BJ (cell line): ENCODE measurements around the gene SBF2. TPM values are rescaled to one million over a fixed set of nuclear protein-coding genes. Genes with fewer than 3 reads are reported as not detected.

Source experiments
- CTCF ChIA-PET: fragments of 350-600 bp; formaldehyde crosslinking; extraction: SDS; loops from one replicate; lab custom pipeline; 2021; ENCODE audit warnings: antibody characterized with exemption, inconsistent platforms; lab: Yijun Ruan, JAX
- POLR2A ChIA-PET: fragments of 300-600 bp; sonication (Branson Sonifier 250); formaldehyde crosslinking; extraction: SDS; loops from one replicate; lab custom pipeline; 2021; ENCODE audit warnings: antibody characterized with exemption; lab: Charles Lee
- DNase-seq: peaks from one replicate; pipeline ENCODE4 v3.0.0-alpha.2; 2011; ENCODE audit warnings: low read depth
- H3K27me3 ChIP-seq: 2 replicates; pipeline ENCODE4 v1.6.0; 2011; ENCODE audit warnings: low read length; ENCODE audit not compliant: control insufficient read depth, insufficient read depth
- H3K36me3 ChIP-seq: 2 replicates; pipeline ENCODE4 v1.5.1; 2011; ENCODE audit warnings: low read length; ENCODE audit not compliant: control insufficient read depth, insufficient read depth
- H3K4me3 ChIP-seq: 2 replicates; pipeline ENCODE4 v1.5.1; 2011; ENCODE audit warnings: low read depth, mild to moderate bottlenecking, control low read depth, low read length
- CTCF ChIP-seq: IDR thresholded peaks from 2 replicates; pipeline ENCODE4 v1.5.1; 2011; ENCODE audit warnings: low read depth, mild to moderate bottlenecking, control low read depth, inconsistent platforms, low read length, moderate library complexity; ENCODE audit not compliant: insufficient read depth
- polyA plus RNA-seq: library from polyadenylated mRNA; depleted of rRNA; stranded (reverse); fragments of >200 nt; gene quantifications from 2 replicates; pipeline ENCODE4 v1.2.3, GENCODE V29; 2011

Gene SBF2
- polyA plus RNA-seq, 1 experiment = 33.8 TPM

- CTCF ChIA-PET = interaction anchor here (0.6 to 2.2 kb wide), 6 partner anchors 8 to 706 kb away, joined by 3 to 10 read pairs (median 4); no protein-coding TSS in a partner anchor
- no peak for DNase-seq
- Histone ChIP-seq H3K36me3 (no peaks in the 10 kb centered on the region), H3K4me3 (no peak overlapping the region), H3K27me3 (no peaks in the 10 kb centered on the region)
- TF ChIP-seq CTCF = no peak
- POLR2A ChIA-PET = interaction anchor here (0.6 to 1.3 kb wide), 3 partner anchors 9 to 558 kb away, joined by 3 to 7 read pairs (median 4); no protein-coding TSS in a partner anchor
Measured at GRCh38 chr11:10317776-10318526, 23.9 kb upstream of the SBF2 start.

GRCh38 chr11:10317151-10317755 is 23.2 kb upstream of the SBF2 start:
- H3K4me3 ChIP-seq = no peak overlapping the region
- H3K36me3 ChIP-seq = no peaks in the 10 kb centered on the region
- no peaks in the 10 kb centered on the region for H3K27me3 ChIP-seq
- no peak for TF ChIP-seq CTCF
- ChIA-PET POLR2A (interaction anchor here (0.7 to 1.3 kb wide), 2 partner anchors 8 to 558 kb away, joined by 4 to 7 read pairs; no protein-coding TSS in a partner anchor), CTCF (interaction anchor here (0.6 to 2.2 kb wide), 6 partner anchors 9 to 705 kb away, joined by 3 to 10 read pairs (median 4); no protein-coding TSS in a partner anchor)
- no peak for DNase-seq

- no peaks in the 10 kb centered on the region for H3K27me3 ChIP-seq
- DNase-seq = no peak
- H3K36me3 ChIP-seq = no peaks in the 10 kb centered on the region
- CTCF ChIA-PET = interaction anchor here (0.6 to 1.6 kb wide), 5 partner anchors 11 to 342 kb away, joined by 3 to 4 read pairs (median 4); no protein-coding TSS in a partner anchor
- no peak for TF ChIP-seq CTCF
- POLR2A ChIA-PET = interaction anchor here (0.6 to 0.8 kb wide), 2 partner anchors 10 to 556 kb away, joined by 4 read pairs; partner anchors contain the start of gene ADM
- H3K4me3 ChIP-seq = no peak overlapping the region
Measured at GRCh38 chr11:10315083-10315482, 21.1 kb upstream of the SBF2 start.

- ChIA-PET POLR2A (interaction anchor here (0.6 to 0.8 kb wide), 2 partner anchors 10 to 555 kb away, joined by 4 read pairs; partner anchors contain the start of gene ADM), CTCF (interaction anchor here (0.8 to 1.6 kb wide), 6 partner anchors 10 to 421 kb away, joined by 3 to 6 read pairs (median 4); no protein-coding TSS in a partner anchor)
- TF ChIP-seq CTCF = no peak
- no peak overlapping the region for H3K4me3 ChIP-seq
- no peaks in the 10 kb centered on the region for H3K27me3 ChIP-seq
- no peaks in the 10 kb centered on the region for H3K36me3 ChIP-seq
- no peak for DNase-seq
Measured at GRCh38 chr11:10314199-10315072, 20.4 kb upstream of the SBF2 start.
